T1000 (cell line): Measurements from ENCODE around the gene CD86.
"Not testable (repeated sequence)": the region's sequence is repeated elsewhere in the genome, so short reads cannot be mapped to it uniquely, and the experiment has no call there.

Experiments
- DNase-seq: peaks from one replicate; lab custom pipeline; 2025; ENCODE audit warnings: mixed read lengths; lab: John Stamatoyannopoulos, UW

The CD86 gene

DNA sequence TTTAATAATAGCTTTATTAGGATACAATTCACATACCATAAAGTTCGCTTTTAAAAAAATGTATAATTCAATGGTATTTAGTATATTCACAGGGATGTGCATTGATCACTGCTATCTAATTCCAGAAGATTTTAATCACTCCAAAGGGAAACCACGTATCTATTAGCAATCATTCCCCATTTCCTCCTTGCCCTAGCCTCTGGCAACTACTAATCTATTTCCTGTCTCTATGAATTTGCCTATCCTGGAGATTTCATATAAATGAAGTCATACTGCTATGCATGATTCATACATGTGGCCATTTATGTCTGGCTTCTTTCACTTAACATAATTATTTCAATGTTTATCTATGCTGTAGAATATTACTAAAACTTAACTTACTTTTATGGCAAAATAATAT is 96.3 kb downstream of the CD86 start:
- DNase-seq, result no peak

DNA sequence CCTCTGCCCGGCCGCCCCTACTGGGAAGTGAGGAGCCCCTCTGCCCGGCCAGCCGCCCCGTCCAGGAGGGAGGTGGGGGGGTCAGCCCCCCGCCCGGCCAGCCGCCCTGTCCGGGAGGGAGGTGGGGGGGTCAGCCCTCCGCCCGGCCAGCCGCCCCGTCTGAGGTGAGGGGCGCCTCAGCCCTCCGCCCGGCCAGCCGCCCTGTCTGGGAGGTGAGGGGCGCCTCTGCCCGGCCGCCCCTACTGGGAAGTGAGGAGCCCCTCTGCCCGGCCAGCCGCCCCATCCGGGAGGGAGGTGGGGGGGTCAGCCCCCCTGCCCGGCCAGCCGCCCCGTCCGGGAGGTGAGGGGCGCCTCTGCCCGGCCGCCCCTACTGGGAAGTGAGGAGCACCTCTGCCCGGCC is 109.8 kb downstream of the CD86 start:
- DNase-seq, result not testable (repeated sequence)

DNA sequence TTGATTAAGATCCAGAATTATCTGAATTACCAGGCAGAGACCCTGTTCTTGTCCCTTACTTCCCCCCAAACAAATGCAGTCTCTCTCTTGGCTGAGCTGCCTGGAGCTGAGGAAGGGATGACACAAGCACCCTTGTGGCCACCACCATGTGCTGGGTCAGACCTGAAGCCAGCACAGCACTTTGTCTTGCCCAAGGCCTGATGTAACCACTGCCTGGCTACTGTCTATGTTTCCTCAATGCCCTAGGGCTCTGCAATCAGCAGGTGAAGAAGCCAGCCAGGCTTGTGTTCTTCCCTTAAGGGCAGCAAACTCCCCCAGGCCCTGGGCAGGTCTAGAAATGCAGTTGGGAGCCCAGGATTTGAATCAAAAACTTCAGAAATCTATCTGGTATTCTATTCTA is 112.5 kb downstream of the CD86 start:
- no peak for DNase-seq

DNA sequence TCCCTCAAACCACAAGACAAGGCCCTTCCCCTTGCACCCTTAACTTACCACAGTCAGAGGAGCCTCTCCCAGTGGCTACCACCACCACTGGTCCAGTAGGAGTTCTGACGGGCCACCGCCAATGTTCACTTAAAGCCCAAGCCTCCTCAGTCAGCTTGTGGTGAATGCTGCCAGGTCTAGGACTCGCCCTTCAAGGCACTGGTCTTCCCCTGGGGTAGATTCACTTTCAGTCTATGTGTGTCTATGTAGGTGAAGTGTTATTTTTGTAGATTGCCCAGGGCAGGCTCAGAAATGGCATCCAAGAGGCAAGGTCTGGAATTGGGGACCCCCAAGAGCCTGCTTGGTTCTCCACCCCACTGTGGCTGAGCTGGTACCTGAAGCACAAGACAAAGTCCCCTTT is 112.9 kb downstream of the CD86 start:
- DNase-seq, result no peak

DNA sequence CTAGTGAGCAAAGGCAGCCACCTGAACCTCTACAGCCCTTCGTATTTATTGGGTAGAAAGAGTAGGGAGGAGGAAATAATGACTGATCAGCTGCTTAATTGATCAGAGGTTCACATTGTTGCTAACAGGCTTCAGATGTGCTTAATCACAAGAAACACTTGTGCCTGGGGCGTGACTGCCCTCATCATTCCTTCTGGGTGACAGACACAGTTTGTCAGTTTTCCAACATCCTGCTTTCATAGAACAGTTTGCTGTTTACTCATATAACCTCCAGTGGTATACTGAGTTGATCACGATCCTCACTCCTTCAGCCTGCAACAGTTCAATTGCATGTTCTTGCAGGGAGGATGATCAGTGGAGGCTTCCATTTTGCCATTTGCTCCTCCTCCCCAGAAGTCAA is 114.7 kb downstream of the CD86 start:
- DNase-seq, result no peak
